Endodermal cell (in vitro differentiated cells): ENCODE data around the gene MYRIP. TPM values are rescaled to one million over a fixed set of nuclear protein-coding genes. Genes with fewer than 3 reads are reported as not detected.

Source experiments
- DNase-seq: peaks from one replicate; pipeline ENCODE4 v3.0.0-alpha.2; 2017
- H3K27ac ChIP-seq: 2 replicates; pipeline ENCODE4 v1.5.1; 2013; ENCODE audit warnings: mild to moderate bottlenecking, low read depth, low read length, moderate library complexity
- H3K27me3 ChIP-seq: 2 replicates; pipeline ENCODE4 v1.6.1; 2013; ENCODE audit warnings: mild to moderate bottlenecking, low read length, moderate library complexity; ENCODE audit not compliant: insufficient read depth, control insufficient read depth, poor library complexity, severe bottlenecking
- H3K36me3 ChIP-seq: 2 replicates; pipeline ENCODE4 v1.7.0; 2013; ENCODE audit warnings: mild to moderate bottlenecking, low read length, moderate library complexity; ENCODE audit not compliant: control insufficient read depth, insufficient read depth
- H3K4me1 ChIP-seq: one replicate; pipeline ENCODE4 v1.7.0; 2013; ENCODE audit warnings: low read length; ENCODE audit not compliant: control insufficient read depth, insufficient read depth
- H3K4me3 ChIP-seq: 2 replicates; pipeline ENCODE4 v1.5.1; 2013; ENCODE audit warnings: mild to moderate bottlenecking, low read length, moderate library complexity
- H3K9ac ChIP-seq: 2 replicates; pipeline ENCODE4 v1.6.1; 2013; ENCODE audit warnings: mild to moderate bottlenecking, low read length, moderate library complexity; ENCODE audit not compliant: poor library complexity, severe bottlenecking; ENCODE audit errors: extremely low read depth
- H3K9me3 ChIP-seq: 2 replicates; pipeline ENCODE4 v1.6.1; 2013; ENCODE audit warnings: mild to moderate bottlenecking, low read length, moderate library complexity; ENCODE audit not compliant: control insufficient read depth
- H3K27ac Mint-ChIP-seq: 2 replicates; pipeline ENCODE4 v1.8.0; 2020; ENCODE audit warnings: mixed read lengths
- H3K27me3 Mint-ChIP-seq: 2 replicates; pipeline ENCODE4 v1.8.0; 2021; ENCODE audit warnings: mild to moderate bottlenecking, mixed read lengths; ENCODE audit not compliant: insufficient read depth
- H3K36me3 Mint-ChIP-seq: 2 replicates; pipeline ENCODE4 v1.8.0; 2020; ENCODE audit warnings: low read depth, mixed read lengths
- H3K4me1 Mint-ChIP-seq: 2 replicates; pipeline ENCODE4 v1.8.0; 2020; ENCODE audit warnings: mixed read lengths
- H3K4me3 Mint-ChIP-seq: 2 replicates; pipeline ENCODE4 v1.8.0; 2020; ENCODE audit warnings: mild to moderate bottlenecking, moderate library complexity, mixed read lengths
- H3K9me3 Mint-ChIP-seq: 2 replicates; pipeline ENCODE4 v1.8.0; 2020; ENCODE audit warnings: mild to moderate bottlenecking, mixed read lengths
- WGBS, 2 experiments: methylation state at CpG; one replicate each; pipeline versions ENCODE4 v1.1.5 to v1.1.7; 2013; ENCODE audit warnings: missing lambda C conversion rate in 2 of 2, mixed read lengths in 1 of 2; ENCODE audit not compliant: insufficient coverage in 1 of 2, insufficient read length in 1 of 2; 5-methylcytosine and 5-hydroxymethylcytosine counted together
- total RNA-seq, 2 donors: library from RNA; stranded (reverse); fragmentation: NEBNext Ultra II Directional in 1 of 2; extraction: Animal tissue kit (Norgen Biotek cat#: 25700) in 1 of 2; gene quantifications; 2 replicates in 1 of 2; 3 replicates in 1 of 2; pipeline ENCODE4 v1.2.1, GENCODE V29; 2021
- TF ChIP-seq, protein P1 (sequence below): fragments of 200-600 bp; sonication (generic); conservative IDR thresholded peaks from 2 replicates; pipeline ENCODE4 v1.5.0; 2021; ENCODE audit warnings: antibody characterized with exemption, mild to moderate bottlenecking

MYRIP gene
- total RNA-seq, 2 donors from 2014 or later = 4.3 to 4.6 TPM

DNA sequence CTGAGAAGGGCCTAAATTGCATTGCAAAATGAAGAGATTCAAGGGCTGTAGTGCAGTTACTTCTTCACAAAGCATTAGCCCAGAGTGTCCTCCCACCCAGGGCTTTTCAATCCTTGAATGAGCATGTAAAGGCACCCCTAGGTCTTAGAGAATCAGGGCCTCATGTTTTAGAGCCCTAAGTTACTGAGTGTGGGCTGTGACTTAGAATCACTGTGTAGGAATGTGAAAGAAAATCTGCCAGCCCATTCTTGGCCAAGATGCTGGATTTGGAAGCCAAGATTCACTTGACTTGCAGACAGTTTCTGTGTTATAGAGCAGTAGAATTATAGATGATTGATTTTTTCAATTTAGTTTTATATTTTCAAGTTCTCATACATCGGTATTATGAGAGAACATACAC, 153.2 kb downstream of the MYRIP start:
- H3K9ac ChIP-seq = no peak overlapping the region
- Mint-ChIP-seq H3K27me3 (peaks cover 80% of the 10 kb centered on the region), H3K36me3 (no peaks in the 10 kb centered on the region), H3K4me1 (peaks cover 18% of the 10 kb centered on the region), H3K9me3 (peaks cover 7% of the 10 kb centered on the region), H3K27ac (no peak overlapping the region), H3K4me3 (no peak overlapping the region)
- no peaks in the 10 kb centered on the region for H3K9me3 ChIP-seq
- no peaks in the 10 kb centered on the region for H3K36me3 ChIP-seq
- TF ChIP-seq, protein P1, sequence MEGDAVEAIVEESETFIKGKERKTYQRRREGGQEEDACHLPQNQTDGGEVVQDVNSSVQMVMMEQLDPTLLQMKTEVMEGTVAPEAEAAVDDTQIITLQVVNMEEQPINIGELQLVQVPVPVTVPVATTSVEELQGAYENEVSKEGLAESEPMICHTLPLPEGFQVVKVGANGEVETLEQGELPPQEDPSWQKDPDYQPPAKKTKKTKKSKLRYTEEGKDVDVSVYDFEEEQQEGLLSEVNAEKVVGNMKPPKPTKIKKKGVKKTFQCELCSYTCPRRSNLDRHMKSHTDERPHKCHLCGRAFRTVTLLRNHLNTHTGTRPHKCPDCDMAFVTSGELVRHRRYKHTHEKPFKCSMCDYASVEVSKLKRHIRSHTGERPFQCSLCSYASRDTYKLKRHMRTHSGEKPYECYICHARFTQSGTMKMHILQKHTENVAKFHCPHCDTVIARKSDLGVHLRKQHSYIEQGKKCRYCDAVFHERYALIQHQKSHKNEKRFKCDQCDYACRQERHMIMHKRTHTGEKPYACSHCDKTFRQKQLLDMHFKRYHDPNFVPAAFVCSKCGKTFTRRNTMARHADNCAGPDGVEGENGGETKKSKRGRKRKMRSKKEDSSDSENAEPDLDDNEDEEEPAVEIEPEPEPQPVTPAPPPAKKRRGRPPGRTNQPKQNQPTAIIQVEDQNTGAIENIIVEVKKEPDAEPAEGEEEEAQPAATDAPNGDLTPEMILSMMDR = no peak
- DNase-seq = no peak
- peaks cover 3% of the 10 kb centered on the region for H3K4me1 ChIP-seq
- peaks cover 79% of the 10 kb centered on the region for H3K27me3 ChIP-seq
- H3K4me3 ChIP-seq = no peak overlapping the region
- 100% methylated on average over 1 of the region's 1 CpG; no CpG with 5 or more reads in 1 of the 2 experiments for WGBS, 2 experiments
- no peak overlapping the region for H3K27ac ChIP-seq

DNA sequence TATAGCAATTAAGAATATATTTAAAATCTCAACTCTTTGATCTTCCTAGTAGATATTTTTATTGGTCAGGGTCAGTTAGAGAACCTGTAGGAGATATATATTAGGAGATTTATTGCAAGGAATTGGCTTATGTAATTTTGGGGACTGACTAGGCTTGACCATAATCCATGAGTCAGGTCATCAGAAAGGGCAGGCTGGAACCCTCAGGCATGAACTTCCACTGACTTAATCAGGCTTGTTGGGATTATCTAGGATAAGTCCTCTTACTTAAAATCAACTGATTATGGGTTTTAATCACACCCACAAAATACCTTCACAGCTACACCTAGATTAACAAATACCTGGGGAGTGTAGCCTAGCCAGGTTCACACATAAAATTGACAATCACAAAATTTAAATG, 156.1 kb downstream of the MYRIP start:
- Mint-ChIP-seq H3K27ac (no peak overlapping the region), H3K4me1 (peaks cover 18% of the 10 kb centered on the region)

DNA sequence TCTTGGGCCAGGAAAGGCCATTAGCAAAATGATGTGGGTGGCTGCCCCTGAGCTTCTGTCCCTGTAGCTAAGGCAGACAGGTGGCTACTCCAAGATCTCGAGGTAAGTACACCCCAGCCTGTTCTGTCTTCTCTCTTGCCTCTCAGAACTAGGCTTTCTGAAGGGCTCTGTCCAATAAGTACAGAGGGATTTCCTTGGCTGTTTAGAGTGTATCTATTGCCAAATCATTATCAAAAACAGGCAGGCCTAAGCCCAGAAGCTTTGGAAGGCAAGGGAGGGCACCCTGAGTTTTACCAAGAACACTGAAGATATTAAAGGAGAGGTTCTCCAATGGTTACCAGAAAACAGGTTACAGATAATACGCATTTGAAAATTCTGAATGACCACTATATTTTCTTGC, 156.6 kb downstream of the MYRIP start:
- Histone ChIP-seq H3K9me3 (peaks cover 13% of the 10 kb centered on the region), H3K4me3 (no peak overlapping the region), H3K27me3 (peaks cover 96% of the 10 kb centered on the region), H3K9ac (no peak overlapping the region), H3K27ac (no peak overlapping the region), H3K4me1 (peaks cover 3% of the 10 kb centered on the region), H3K36me3 (no peaks in the 10 kb centered on the region)
- peaks cover 90% of the 10 kb centered on the region for H3K27me3 Mint-ChIP-seq
- no peak for DNase-seq
- no peak overlapping the region for H3K4me3 Mint-ChIP-seq
- TF ChIP-seq, protein P1 = no peak
- H3K27ac Mint-ChIP-seq = no peak overlapping the region
- peaks cover 18% of the 10 kb centered on the region for H3K4me1 Mint-ChIP-seq
- H3K9me3 Mint-ChIP-seq = peaks cover 16% of the 10 kb centered on the region
- 95% methylated on average over 2 of the region's 2 CpGs; no CpG with 5 or more reads in 1 of the 2 experiments for WGBS, 2 experiments
- no peaks in the 10 kb centered on the region for H3K36me3 Mint-ChIP-seq

More for the DNA sequence above, 156.1 kb downstream of the MYRIP start:
- Histone ChIP-seq H3K9me3 (peaks cover 13% of the 10 kb centered on the region), H3K4me1 (peaks cover 3% of the 10 kb centered on the region), H3K9ac (no peak overlapping the region), H3K36me3 (no peaks in the 10 kb centered on the region), H3K27ac (no peak overlapping the region), H3K4me3 (no peak overlapping the region), H3K27me3 (peaks cover 96% of the 10 kb centered on the region)
- no peak overlapping the region for H3K4me3 Mint-ChIP-seq
- no peaks in the 10 kb centered on the region for H3K36me3 Mint-ChIP-seq
- H3K9me3 Mint-ChIP-seq = peaks cover 16% of the 10 kb centered on the region
- H3K27me3 Mint-ChIP-seq = peaks cover 90% of the 10 kb centered on the region
- no peak for DNase-seq
- TF ChIP-seq, protein P1 = no peak
